OCI-LY7 (cell line): ENCODE results near the gene ABCF3.

ENCODE experiments used
- CTCF ChIP-seq: fragments of 200-600 bp; sonication (generic); conservative IDR thresholded peaks from 2 replicates; pipeline ENCODE4 v1.5.1; 2014; ENCODE audit warnings: mild to moderate bottlenecking, antibody characterized with exemption, low read length, moderate library complexity, mixed read lengths
- EZH2phosphoT487 ChIP-seq: fragments of 200-600 bp; sonication (generic); IDR thresholded peaks from 2 replicates; pipeline ENCODE4 v1.6.1; 2018; ENCODE audit warnings: low read depth, borderline replicate concordance, mild to moderate bottlenecking, mixed run types, antibody characterized with exemption, low read length, moderate library complexity, mixed read lengths

- TF ChIP-seq CTCF, result no peak
- TF ChIP-seq EZH2phosphoT487, result no peak
Measured at GRCh38 chr3:184188080-184188479, 2.1 kb downstream of the ABCF3 start.
